ENCODE data around the gene SLC38A2. TPM values are rescaled to one million over a fixed set of nuclear protein-coding genes. Genes with fewer than 3 reads are reported as not detected.

SLC38A2 gene
- total RNA-seq, 1 donor from 2014 or later, result 161 TPM

GRCh38 chr12:46367351-46368029, 5.1 kb downstream of the SLC38A2 start:
- intact Hi-C loops (cut with DNase I), result loop anchor here (5.0 kb wide), 2 partner anchors 100 to 160 kb away; partner anchors contain the start of gene SLC38A1
- DNase-seq (ENCODE audit: missing footprints) (no peak), ATAC-seq (no peak)

GRCh38 chr12:46366771-46367170, 5.8 kb downstream of the SLC38A2 start:
- ATAC-seq (no peak), DNase-seq (ENCODE audit: missing footprints) (no peak)
- intact Hi-C loops (cut with DNase I), result loop anchor here (5.0 kb wide), 2 partner anchors 99 to 159 kb away; partner anchors contain the start of gene SLC38A1

- DNase-seq (ENCODE audit: missing footprints), result no peak
- no peak for ATAC-seq
- intact Hi-C loops (cut with DNase I), result loop anchor here (5.0 kb wide), 2 partner anchors 99 to 159 kb away; partner anchors contain the start of gene SLC38A1
Observed at GRCh38 chr12:46365951-46366379, 6.6 kb downstream of the SLC38A2 start.

- no peak for DNase-seq (ENCODE audit: missing footprints)
- intact Hi-C loops (cut with DNase I), result loop anchor here (5.0 kb wide), 2 partner anchors 98 to 158 kb away; partner anchors contain the start of gene SLC38A1
Observed at GRCh38 chr12:46364777-46365580, 7.6 kb downstream of the SLC38A2 start.

GRCh38 chr12:46364300-46364696, 8.3 kb downstream of the SLC38A2 start:
- intact Hi-C loops (cut with DNase I), result no loop called here
- no peak for DNase-seq (ENCODE audit: missing footprints)
- ATAC-seq, result no peak

More at GRCh38 chr12:46364777-46365580, 7.6 kb downstream of the SLC38A2 start:
- ATAC-seq, result peak; percentile 68

- intact Hi-C loops (cut with DNase I), result no loop called here
- ATAC-seq (no peak), DNase-seq (ENCODE audit: missing footprints) (no peak)
Observed at GRCh38 chr12:46363582-46364299, 8.8 kb downstream of the SLC38A2 start.

- ATAC-seq (no peak), DNase-seq (ENCODE audit: missing footprints) (no peak)
- intact Hi-C loops (cut with DNase I), result no loop called here
Observed at GRCh38 chr12:46362895-46363581, 9.5 kb downstream of the SLC38A2 start.

GRCh38 chr12:46361667-46362034, 10.9 kb downstream of the SLC38A2 start:
- ATAC-seq, result no peak
- no peak for DNase-seq (ENCODE audit: missing footprints)
- intact Hi-C loops (cut with DNase I), result no loop called here

GRCh38 chr12:46360908-46361666, 11.5 kb downstream of the SLC38A2 start:
- intact Hi-C loops (cut with DNase I), result no loop called here
- ATAC-seq (no peak), DNase-seq (ENCODE audit: missing footprints) (no peak)

GRCh38 chr12:46360370-46360769, 12.2 kb downstream of the SLC38A2 start:
- intact Hi-C loops (cut with DNase I), result no loop called here
- DNase-seq (ENCODE audit: missing footprints) (no peak), ATAC-seq (no peak)

- ATAC-seq (no peak), DNase-seq (ENCODE audit: missing footprints) (no peak)
- intact Hi-C loops (cut with DNase I), result no loop called here
Observed at GRCh38 chr12:46359667-46360280, 12.8 kb downstream of the SLC38A2 start.

- ATAC-seq, result no peak
- DNase-seq (ENCODE audit: missing footprints), result no peak
- intact Hi-C loops (cut with DNase I), result no loop called here
Observed at GRCh38 chr12:46358791-46359666, 13.5 kb downstream of the SLC38A2 start.

- DNase-seq (ENCODE audit: missing footprints) (no peak), ATAC-seq (no peak)
- intact Hi-C loops (cut with DNase I), result no loop called here
Observed at GRCh38 chr12:46358325-46358700, 14.3 kb downstream of the SLC38A2 start.

- DNase-seq (ENCODE audit: missing footprints) (no peak), ATAC-seq (peak; percentile 34)
- intact Hi-C loops (cut with DNase I), result no loop called here
Observed at GRCh38 chr12:46357438-46358324, 14.9 kb downstream of the SLC38A2 start.

- DNase-seq (ENCODE audit: missing footprints), result no peak
- intact Hi-C loops (cut with DNase I), result no loop called here
- peak; percentile 14 for ATAC-seq
Observed at GRCh38 chr12:46356655-46357437, 15.7 kb downstream of the SLC38A2 start.

Data from Right ventricle myocardium inferior (tissue), 1 donor.